GM18526 (cell line): ENCODE measurements around the gene PIGH.
A peak's percentile ranks its signal among the peaks of the same experiment; 100 is the strongest.

Experiments used
- POLR2A ChIP-seq: IDR thresholded peaks from 3 replicates; pipeline ENCODE4 v1.6.1; 2011; ENCODE audit not compliant: insufficient read length; ENCODE audit errors: extremely low read depth

The PIGH gene, protein sequence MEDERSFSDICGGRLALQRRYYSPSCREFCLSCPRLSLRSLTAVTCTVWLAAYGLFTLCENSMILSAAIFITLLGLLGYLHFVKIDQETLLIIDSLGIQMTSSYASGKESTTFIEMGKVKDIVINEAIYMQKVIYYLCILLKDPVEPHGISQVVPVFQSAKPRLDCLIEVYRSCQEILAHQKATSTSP

GRCh38 chr14:67599698-67600561, at the start of gene PIGH:
PIGH (minus strand) TSS chr14:67600268; CDS start chr14:67600203, 65 bp downstream.
- peak; percentile 70 for TF ChIP-seq POLR2A

DNA sequence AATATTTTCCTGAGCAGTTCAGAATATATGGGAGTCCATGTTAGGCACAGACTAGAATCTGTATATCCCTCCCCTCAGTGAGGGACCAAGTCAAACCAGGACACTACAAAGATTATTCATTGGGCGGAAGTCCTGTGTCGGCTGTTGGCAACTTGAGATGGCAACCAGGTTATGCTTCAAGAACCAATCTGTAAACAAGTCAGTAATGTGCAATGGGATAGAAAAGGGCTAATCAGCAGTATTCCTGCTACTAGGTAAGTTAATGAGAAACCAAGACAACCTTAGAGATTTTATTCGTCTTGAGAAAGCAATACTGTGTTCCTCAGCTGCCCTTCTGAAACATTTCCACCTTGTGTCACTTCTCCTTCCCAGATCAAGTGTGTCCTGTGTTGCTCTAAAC, 46.1 kb upstream of the PIGH start:
- no peak for TF ChIP-seq POLR2A

- no peak for TF ChIP-seq POLR2A
Observed at GRCh38 chr14:67645414-67645813, 45.3 kb upstream of the PIGH start.

GRCh38 chr14:67644428-67644827, 44.4 kb upstream of the PIGH start:
- no peak for TF ChIP-seq POLR2A

- no peak for TF ChIP-seq POLR2A
Observed at GRCh38 chr14:67643713-67644112, 43.6 kb upstream of the PIGH start.

DNA sequence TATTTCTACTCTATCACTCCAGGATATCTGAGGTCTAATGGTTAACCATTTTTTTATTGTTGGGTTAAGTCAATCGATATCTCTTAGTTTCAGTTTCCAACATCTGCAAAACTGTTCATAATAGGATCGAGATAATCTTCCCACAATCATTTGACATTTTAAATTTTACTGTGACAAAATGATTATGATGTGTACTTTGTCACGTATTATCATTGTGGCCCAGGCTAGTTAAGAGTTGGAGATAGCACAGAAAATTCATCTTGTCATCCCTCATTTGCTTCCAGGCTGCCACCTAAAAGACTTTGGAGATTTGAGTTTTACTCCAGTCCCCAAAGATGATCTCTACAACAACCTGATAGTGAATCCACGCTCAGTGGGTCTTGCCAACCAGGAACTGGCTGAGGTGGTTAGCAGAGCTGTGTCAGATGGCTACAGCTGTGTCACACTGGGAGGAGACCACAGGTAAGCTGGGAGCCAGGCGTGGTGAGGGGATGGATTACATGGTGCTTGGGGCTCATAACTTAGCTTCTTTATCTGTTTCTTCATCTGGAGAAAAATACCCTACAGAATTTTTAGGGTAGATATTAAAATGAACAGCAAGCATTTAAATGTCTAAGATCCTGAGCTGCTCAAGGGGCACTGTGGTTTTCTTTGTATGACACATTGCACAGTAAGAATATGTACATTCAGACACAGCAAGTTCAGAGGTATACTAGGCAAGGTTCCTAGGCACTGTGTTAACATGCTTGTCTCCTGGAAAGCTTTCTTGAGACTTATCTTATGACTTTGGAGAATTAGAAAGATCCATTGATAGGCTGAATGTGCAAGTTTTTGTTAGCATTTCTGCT, 42.1 kb upstream of the PIGH start:
- no peak for TF ChIP-seq POLR2A

DNA sequence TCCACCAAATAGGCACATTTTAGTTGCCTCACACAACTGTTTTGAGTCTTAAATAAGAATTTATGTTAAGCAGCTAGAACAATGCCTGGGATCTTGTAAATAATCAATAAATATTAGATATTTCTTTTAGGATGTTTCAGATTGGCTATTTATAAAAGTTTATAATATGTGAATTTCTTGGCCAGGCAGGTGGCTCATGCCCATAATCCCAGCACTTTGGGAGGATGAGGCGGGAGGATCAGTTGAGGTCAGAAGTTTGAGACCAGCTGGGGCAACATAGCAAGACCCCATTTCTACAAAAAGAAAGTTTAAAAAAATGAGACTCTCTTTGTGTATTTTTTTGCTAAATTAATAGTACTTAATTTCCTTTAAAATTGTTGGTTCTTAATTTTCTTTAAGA, 41.4 kb upstream of the PIGH start:
- no peak for TF ChIP-seq POLR2A

DNA sequence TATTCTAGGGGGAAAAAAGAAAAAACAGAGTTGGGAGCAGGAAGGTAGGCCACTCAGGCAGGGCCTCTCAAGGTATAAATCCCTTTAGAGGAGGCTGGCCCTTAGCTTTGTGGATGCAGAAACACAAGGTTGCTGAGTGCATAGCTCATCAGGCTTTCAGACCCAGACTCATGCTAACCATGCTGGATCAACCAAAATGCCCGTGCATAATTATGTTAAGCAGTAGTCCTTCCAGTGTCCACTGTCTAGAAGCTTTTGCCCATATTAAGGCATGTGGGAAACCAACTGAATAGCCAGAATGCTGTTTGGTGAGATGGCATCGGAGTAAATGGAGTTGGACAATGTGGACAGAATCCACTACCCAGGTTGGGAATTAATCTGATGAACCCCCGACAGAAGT, 38.6 kb upstream of the PIGH start:
- TF ChIP-seq POLR2A, result no peak

DNA sequence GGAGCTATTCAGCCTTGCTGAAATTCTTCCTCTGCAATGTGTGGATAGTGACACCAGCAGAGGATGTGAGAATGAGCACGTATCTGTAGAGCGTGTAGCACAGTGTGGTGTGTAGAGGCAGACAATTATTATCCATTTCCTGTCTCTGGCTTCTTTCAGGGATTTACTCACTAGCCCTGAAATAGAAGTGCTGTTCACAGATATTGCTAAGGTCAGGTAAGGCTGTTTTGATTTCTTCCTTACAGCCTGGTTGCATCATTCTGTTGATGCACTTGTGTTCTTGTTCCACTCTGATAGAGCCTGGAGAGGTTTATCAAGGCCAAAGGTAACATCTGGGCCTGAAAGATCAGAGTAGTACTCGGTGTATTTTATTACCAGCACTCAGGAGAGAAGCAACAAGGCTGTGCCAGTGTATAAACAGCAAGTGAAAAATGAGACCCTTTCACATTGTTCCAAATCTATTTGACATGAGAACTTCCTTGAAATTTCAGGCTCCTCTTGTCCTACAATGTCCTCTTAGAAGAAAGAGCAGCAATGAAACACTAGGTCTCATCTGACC, 36.4 kb upstream of the PIGH start:
- TF ChIP-seq POLR2A, result no peak

GRCh38 chr14:67633451-67634147, 33.5 kb upstream of the PIGH start:
- TF ChIP-seq POLR2A, result no peak

DNA sequence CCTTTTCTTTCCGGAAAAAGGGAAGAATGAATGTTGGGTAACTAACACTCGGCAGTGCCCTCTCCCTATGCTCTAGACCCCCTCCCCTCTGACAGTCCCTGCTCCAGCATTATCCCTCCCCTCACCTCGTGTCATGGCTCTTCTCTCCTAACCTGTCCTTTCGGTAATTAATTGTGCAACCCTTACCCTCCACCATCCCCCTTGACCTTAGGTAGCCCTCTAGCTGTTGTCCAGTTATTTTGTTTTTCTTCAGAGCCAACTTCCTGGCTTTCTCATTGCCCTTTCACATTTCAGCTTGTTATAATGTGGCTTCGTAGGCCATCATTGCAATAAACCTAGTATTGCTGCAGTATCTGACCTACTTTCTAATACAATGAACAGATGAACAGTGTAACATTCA, 30.9 kb upstream of the PIGH start:
- TF ChIP-seq POLR2A, result no peak

DNA sequence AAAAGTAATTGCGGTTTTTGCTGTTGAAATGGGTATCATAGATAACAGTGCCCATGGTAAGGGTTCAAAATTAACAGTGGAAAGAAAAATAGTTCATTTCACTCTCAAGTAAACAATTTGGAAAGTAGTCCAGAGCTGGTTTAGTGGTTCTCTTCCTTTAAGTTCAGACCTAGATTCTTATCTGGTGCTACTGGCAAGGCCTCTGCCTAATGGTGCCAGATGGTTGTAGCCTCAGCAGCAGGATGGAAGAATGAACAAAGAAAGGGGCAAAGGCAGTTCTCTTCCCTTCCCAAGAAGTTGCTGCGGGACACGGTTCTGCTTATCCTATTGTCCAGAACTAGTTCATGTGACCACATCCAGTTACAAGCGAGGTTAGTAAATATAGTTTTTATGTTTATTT, 30.1 kb upstream of the PIGH start:
- TF ChIP-seq POLR2A, result no peak

- TF ChIP-seq POLR2A, result no peak
Observed at GRCh38 chr14:67627519-67627918, 27.5 kb upstream of the PIGH start.

DNA sequence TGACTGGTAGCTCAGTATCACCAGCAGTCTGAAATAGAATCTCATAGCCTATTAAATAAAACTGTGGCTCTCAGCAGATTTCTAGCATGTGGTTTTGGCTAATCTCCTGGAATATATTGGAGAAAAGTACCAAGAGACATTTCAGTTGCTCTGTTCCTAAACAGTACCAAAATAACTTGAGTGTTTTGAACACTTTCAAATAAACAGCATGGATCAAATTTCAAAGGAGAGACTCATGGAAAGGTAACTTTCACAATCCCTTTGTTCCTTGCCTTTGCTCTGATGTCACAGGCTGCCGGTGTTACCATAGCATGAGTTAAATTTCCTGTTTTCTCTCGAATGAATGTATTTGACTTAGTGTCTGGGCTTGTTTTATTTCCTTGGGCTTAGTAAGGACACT, 23.0 kb upstream of the PIGH start:
- no peak for TF ChIP-seq POLR2A

DNA sequence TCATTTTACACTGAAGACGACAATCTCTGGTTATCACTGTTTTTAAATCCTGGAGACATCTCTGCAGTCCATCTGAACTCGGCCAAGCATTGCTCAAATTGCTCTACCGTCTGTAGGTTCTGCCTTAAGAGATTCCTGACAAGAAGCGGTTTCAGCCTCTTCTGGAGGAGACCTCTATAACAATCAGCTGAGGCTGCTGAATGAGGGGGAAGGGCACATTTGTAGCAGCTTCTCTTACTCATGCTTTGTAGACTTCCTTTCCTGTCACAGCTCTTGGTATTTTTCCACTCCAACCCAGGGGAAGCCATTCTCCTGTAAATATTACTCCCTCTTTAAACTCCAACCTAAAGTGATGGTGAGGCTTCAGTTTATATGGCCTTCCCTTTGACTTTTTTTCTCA, 22.6 kb upstream of the PIGH start:
- TF ChIP-seq POLR2A, result no peak
